GM12891 (cell line): ENCODE data around the gene B4GALT5.
A peak's percentile ranks its signal among the peaks of the same experiment; 100 is the strongest.

Experiments
- PAX5 ChIP-seq: IDR thresholded peaks from 2 replicates; pipeline ENCODE4 v1.6.1; 2011; ENCODE audit warnings: low read length, moderate library complexity, mild to moderate bottlenecking; ENCODE audit not compliant: insufficient read depth, severe bottlenecking
- POLR2A ChIP-seq: IDR thresholded peaks from 2 replicates; pipeline ENCODE4 v1.6.1; 2011; ENCODE audit warnings: low read depth, low read length, control low read depth
- POLR2AphosphoS5 ChIP-seq: IDR thresholded peaks from 2 replicates; pipeline ENCODE4 v1.6.1; 2011; ENCODE audit warnings: low read depth, low read length, control low read depth

GRCh38 chr20:49620364-49621240 lies 93.1 kb downstream of the B4GALT5 start:
- TF ChIP-seq PAX5 (peak; percentile 79), POLR2AphosphoS5 (no peak), POLR2A (no peak)
